Measurements from ENCODE around the gene ABHD5.
A peak's percentile ranks its signal among the peaks of the same experiment; 100 is the strongest.

ABHD5 gene

DNA sequence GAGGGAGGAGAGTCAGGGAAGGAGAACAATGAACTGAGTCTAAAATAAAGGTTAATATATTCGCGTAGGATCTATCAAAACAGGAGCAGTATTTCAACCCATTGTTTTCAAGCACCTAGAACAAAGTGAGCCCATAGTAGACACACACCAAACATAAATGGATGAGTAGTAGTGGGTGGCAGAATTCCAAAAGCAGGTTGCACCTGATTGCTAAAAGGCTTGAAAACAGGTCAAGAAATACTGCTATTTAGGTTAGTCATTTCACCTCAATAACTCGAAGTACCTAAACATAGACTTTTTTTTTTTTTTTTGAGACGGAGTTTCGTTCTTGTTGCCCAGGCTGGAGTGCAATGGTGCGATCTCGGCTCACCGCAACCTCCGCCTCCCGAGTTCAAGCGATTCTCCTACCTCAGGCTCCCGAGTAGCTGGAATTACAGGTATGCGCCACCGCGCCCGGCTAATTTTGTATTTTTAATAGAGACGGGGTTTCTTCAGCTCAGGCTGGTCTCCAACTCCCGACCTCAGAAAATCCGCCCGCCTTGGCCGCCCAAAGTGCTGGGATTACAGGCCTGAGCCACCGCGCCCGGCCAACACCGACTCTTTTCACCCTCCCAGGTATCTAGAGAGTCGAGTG, 855 bp upstream of the ABHD5 start:
- H3K27me3 Mint-ChIP-seq = no peaks in the 10 kb centered on the region
- peaks cover 15 to 27% of the 10 kb centered on the region in 2 donors for H3K4me1 Mint-ChIP-seq (ENCODE audit: low read depth in 2 of 2)
- no peak for DNase-seq
- peak overlapping the region; percentile 85 to 88 for H3K4me3 Mint-ChIP-seq
- peaks cover 21% of the 10 kb centered on the region for H3K36me3 Mint-ChIP-seq (ENCODE audit: insufficient read depth)
- peak overlapping the region; percentile 94 to 96 for H3K27ac Mint-ChIP-seq
- ATAC-seq (replicated peaks) = no peak
- no peaks in the 10 kb centered on the region for H3K9me3 Mint-ChIP-seq

DNA sequence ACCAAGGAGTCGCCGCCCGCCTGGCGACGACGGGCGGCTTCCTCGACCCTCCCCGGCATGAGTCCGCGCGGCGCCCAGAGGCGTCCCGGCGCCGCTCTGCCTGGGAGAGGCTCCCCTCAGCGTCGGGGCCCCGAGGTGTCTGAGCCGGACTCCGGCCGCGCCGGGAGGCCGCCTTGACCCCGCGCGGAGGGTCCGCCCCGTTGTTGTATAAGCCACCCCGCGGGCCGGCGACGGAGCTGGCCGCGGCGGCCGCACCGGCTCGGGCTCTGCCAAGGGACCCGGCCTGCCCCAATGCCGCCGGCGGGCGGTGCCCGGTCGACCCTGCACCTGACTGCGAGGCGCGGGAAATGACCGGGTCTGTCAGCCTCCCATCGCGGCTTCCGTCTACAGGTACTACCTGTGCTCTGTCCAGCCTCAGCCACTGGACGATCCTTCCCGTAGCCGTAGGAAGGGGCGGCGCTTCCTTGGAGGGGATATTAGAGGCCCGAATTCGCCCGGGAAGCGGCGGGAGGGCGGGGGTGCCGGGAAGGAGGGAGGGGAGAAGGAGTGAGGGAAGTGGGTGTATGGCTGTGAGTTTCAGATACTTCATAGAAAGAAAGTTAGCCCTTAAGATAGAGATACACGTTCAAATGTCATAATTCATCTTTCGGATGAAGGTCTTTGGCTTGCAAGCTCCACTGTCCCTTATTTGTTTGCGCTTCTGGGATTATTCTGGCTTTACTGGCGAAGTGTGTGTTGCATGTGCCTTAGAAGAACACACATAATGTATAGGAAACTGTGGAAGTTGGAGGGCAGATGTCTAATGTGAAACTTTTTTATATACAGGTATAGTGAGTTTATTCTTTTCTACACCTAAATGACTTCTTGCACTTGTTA, 620 bp downstream of the ABHD5 start:
- DNase-seq (peak in 2 of 3 experiments; percentile 5 to 9), ATAC-seq (replicated peaks) (peak; percentile 20)
- Mint-ChIP-seq H3K4me3 (peak overlapping the region; percentile 85 to 88), H3K27me3 (no peaks in the 10 kb centered on the region), H3K27ac (peak overlapping the region; percentile 94 to 96), H3K9me3 (no peaks in the 10 kb centered on the region), H3K36me3 (ENCODE audit: insufficient read depth) (peaks cover 19% of the 10 kb centered on the region), H3K4me1 (ENCODE audit: low read depth in 2 of 2) (peaks cover 15 to 27% of the 10 kb centered on the region in 2 donors)

DNA sequence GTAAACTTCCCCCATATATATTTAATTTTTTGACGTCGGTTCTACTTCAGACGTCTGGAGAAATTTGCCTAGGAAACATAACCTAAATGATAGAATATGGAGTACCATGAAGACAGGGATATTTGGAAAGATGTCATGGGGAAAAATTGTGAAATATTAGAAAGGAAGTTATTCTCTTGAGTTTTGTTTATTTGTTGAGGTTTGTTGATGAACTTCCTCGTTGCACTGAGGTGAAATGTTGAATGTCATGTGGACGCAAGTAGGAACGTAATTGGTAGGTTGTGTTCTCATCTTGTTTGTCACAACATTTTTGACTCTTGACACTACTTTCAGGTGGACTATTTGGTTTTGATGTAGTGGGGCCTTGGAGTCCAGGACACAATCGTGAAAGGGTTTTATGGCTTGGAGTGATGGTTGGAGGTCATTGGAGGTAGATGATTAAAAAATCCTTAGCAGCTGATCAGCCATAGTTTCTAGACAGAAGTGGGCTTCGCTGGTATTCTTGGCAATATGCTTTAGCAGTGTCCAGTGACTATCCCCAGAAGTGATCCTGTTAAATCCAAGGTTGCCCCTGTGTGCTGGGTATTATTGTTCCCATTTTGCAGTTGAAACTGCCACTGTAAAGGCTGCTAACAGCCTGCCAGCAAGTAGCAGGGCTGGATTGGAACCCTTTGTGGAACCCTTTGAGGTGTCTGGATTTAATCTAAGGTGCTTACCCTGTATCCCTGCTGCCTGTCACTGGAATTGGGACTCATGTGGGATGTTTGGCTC, 1.5 kb downstream of the ABHD5 start:
- no peaks in the 10 kb centered on the region for H3K9me3 Mint-ChIP-seq
- H3K36me3 Mint-ChIP-seq (ENCODE audit: insufficient read depth) = peaks cover 18% of the 10 kb centered on the region
- no peak for ATAC-seq (replicated peaks)
- H3K27ac Mint-ChIP-seq = peak overlapping the region; percentile 77 to 96
- DNase-seq = no peak
- peaks cover 15 to 27% of the 10 kb centered on the region in 2 donors for H3K4me1 Mint-ChIP-seq (ENCODE audit: low read depth in 2 of 2)
- no peaks in the 10 kb centered on the region for H3K27me3 Mint-ChIP-seq
- peak overlapping the region; percentile 79 to 88 for H3K4me3 Mint-ChIP-seq

DNA sequence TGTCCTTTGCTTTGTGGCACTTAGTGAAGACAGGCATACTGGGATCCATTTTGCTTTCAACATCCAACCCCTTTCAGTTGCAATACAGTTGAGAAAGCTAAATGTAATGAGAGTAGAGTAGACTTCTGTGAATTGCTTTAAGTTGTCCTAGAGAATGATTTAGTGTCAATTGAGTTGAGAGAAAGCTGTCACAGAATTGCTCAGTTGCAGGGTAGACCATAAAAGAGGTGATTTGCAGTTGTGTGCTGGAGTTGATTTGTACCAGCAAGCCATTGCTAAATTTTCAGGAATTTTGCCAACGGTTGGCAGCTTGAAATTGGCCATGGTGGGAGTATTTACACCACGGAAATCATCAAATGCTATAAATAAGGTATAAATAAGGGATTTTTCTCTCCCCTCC, 2.2 kb downstream of the ABHD5 start:
- Mint-ChIP-seq H3K4me3 (no peak overlapping the region), H3K27ac (no peak overlapping the region), H3K9me3 (no peaks in the 10 kb centered on the region), H3K36me3 (ENCODE audit: insufficient read depth) (peaks cover 18% of the 10 kb centered on the region), H3K4me1 (ENCODE audit: low read depth in 2 of 2) (peaks cover 15 to 27% of the 10 kb centered on the region in 2 donors), H3K27me3 (no peaks in the 10 kb centered on the region)
- DNase-seq = no peak
- no peak for ATAC-seq (replicated peaks)

DNA sequence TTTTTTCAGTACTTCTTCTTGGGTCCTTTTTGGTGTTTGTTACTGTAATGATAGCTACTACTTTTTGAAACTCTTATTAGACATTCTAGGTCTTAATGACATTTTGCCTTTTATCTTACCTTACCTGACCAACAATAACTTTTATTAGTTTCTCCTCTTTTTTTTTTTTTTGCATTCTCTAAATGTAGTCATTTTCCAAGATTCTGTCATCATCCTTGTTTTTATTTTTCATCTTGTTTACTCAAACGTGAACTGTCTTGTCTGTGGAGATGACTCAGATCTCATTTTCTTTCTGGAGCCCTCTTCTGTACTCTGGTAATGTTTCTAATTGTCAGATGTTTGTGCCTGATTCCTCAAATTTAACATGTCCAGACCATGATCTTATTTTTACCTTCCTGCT, 2.9 kb downstream of the ABHD5 start:
- ATAC-seq (replicated peaks) (no peak), DNase-seq (no peak)
- no peaks in the 10 kb centered on the region for H3K9me3 Mint-ChIP-seq
- H3K36me3 Mint-ChIP-seq (ENCODE audit: insufficient read depth) = peaks cover 18% of the 10 kb centered on the region
- no peaks in the 10 kb centered on the region for H3K27me3 Mint-ChIP-seq
- H3K4me3 Mint-ChIP-seq = no peak overlapping the region
- H3K4me1 Mint-ChIP-seq (ENCODE audit: low read depth in 2 of 2) = peaks cover 15 to 31% of the 10 kb centered on the region in 2 donors
- H3K27ac Mint-ChIP-seq = no peak overlapping the region

DNA sequence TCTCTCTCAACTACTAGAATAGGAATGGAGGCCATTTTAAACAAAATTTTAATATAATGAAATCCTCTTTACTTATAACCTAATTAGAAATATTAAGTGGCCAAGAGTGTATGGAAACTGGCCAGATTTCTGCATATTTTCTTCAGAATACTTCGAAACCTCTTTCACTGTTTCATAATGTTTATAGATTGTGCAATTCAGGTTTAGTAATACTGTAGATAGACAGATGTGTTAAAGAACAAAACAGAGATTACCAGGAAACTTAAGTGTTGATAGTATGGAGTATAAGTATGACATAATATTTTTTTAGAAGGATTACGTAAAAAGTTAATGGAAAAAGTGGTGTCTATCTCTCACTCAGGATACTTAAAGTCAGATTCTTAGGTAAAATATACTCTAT, 4.7 kb downstream of the ABHD5 start:
- Mint-ChIP-seq H3K27me3 (no peaks in the 10 kb centered on the region), H3K36me3 (ENCODE audit: insufficient read depth) (peaks cover 14% of the 10 kb centered on the region), H3K27ac (no peak overlapping the region), H3K4me1 (ENCODE audit: low read depth in 2 of 2) (peaks cover 13 to 28% of the 10 kb centered on the region in 2 donors), H3K9me3 (no peaks in the 10 kb centered on the region), H3K4me3 (no peak overlapping the region)
- DNase-seq (no peak), ATAC-seq (replicated peaks) (no peak)

DNA sequence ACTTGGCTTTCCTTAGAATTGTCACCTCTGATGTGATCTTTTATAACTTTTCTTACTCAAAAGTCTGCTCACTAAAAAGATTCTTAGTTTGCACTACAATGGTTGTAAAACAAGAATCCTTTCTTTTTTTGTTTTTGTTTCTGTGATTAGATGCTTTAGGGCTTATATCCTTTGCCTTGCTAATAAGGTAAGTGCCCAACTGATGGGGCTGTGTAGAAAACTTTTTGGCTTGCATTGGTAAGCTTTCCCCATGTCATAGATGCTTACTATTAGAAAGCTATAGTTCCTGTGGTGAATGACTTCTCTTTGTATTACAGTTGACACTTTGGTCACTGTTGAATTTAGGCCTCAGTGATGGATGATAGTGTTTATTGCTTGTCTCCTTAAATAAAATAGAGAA, 5.1 kb downstream of the ABHD5 start:
- no peaks in the 10 kb centered on the region for H3K27me3 Mint-ChIP-seq
- no peak overlapping the region for H3K4me3 Mint-ChIP-seq
- H3K4me1 Mint-ChIP-seq (ENCODE audit: low read depth in 2 of 2) = peaks cover 12 to 24% of the 10 kb centered on the region in 2 donors
- peaks cover 10% of the 10 kb centered on the region for H3K36me3 Mint-ChIP-seq (ENCODE audit: insufficient read depth)
- DNase-seq (no peak), ATAC-seq (replicated peaks) (no peak)
- no peaks in the 10 kb centered on the region for H3K9me3 Mint-ChIP-seq
- H3K27ac Mint-ChIP-seq = no peak overlapping the region

DNA sequence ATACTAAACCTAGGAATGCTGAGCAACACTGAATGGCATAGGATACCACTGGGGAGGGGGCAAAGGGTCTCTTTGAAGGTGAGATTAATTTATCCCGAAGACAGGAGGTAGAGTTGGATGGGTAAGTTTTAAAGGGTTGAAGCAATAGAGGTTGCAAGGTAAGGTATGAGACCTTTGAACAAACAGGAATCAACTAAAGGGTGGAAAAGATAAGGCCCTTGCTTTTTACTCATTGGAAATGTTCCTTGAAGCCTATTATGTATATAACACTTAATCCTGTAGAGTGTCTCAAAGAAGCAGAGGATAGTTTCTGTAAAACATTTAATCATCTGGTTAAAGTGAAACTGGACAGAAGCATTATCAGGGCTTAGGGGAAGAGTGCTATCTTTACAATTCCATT, 5.7 kb downstream of the ABHD5 start:
- Mint-ChIP-seq H3K9me3 (no peaks in the 10 kb centered on the region), H3K4me1 (ENCODE audit: low read depth in 2 of 2) (peaks cover 12 to 24% of the 10 kb centered on the region in 2 donors), H3K27ac (no peak overlapping the region), H3K4me3 (no peak overlapping the region), H3K27me3 (no peaks in the 10 kb centered on the region), H3K36me3 (ENCODE audit: insufficient read depth) (peaks cover 6% of the 10 kb centered on the region)
- no peak for DNase-seq
- ATAC-seq (replicated peaks) = no peak

DNA sequence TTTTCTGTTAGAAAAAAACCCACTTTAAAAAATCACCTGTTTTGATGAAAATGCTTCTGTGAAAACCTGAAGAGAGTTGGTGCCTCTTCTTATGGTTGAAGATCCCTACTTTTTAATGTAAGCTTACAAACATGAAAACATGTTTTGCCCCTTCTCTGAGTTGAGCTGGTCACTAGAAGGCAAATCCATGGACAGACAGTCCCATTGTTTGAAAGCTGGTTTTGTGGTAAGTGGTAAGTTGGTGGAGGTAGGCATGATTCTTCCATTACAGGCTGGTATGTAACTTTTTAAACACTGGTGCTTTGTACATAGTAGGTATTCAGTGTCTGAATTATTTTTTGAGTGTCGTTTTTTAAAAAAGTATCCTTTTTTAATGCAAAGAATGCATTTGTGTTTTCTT, 6.1 kb downstream of the ABHD5 start:
- no peak for DNase-seq
- Mint-ChIP-seq H3K4me3 (no peak overlapping the region), H3K36me3 (ENCODE audit: insufficient read depth) (peaks cover 1% of the 10 kb centered on the region), H3K9me3 (no peaks in the 10 kb centered on the region), H3K27me3 (no peaks in the 10 kb centered on the region), H3K27ac (no peak overlapping the region), H3K4me1 (ENCODE audit: low read depth in 2 of 2) (peaks cover 8 to 20% of the 10 kb centered on the region in 2 donors)
- no peak for ATAC-seq (replicated peaks)

DNA sequence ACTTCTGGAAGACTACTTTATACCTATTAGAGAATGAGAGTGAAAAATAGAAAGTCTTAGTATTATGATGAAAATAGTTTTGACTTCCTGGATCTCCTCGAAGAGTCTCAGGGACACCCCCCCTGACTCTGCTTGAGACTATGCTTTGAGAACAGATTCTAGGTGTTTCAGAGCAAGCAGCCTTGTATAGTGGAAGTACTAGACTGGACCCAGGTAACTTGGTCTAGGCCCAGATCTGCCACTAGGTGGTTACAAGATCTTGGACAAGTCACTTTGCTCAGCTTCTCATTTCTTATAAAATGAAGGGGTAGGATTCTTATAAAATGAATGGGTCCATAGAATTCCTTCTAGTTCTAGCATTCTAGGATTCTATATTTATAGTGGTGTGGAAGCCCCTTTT, 9.1 kb downstream of the ABHD5 start:
- Mint-ChIP-seq H3K9me3 (no peaks in the 10 kb centered on the region), H3K27me3 (no peaks in the 10 kb centered on the region), H3K27ac (no peak overlapping the region), H3K36me3 (ENCODE audit: insufficient read depth) (peaks cover 9% of the 10 kb centered on the region), H3K4me1 (ENCODE audit: low read depth in 2 of 2) (peaks cover 0 to 4% of the 10 kb centered on the region in 2 donors), H3K4me3 (no peak overlapping the region)
- DNase-seq = no peak
- ATAC-seq (replicated peaks) = peak; percentile 33

DNA sequence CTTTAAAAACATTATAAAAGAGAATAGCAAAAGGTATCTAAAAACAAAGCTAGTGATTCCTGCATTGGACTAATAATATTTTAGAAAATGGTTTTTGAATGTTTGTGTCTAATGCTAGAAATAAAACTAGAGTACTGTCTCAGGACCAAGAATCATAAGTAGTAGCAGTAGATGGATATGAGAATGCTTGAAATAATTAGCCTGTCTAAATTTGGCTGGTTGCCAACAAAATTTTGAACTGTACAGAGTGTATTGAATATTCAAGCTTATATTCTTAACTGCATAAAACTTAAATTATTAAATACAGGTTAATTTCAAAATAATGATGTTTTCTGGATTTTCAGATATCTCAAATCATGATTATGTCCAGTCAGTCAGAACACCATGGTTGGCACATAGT, 14.0 kb downstream of the ABHD5 start:
- ATAC-seq (replicated peaks) = no peak
- no peaks in the 10 kb centered on the region for H3K4me1 Mint-ChIP-seq (ENCODE audit: low read depth in 2 of 2)
- H3K27me3 Mint-ChIP-seq = no peaks in the 10 kb centered on the region
- no peak overlapping the region for H3K4me3 Mint-ChIP-seq
- DNase-seq = no peak
- H3K27ac Mint-ChIP-seq = no peak overlapping the region
- peaks cover 12% of the 10 kb centered on the region for H3K36me3 Mint-ChIP-seq (ENCODE audit: insufficient read depth)
- H3K9me3 Mint-ChIP-seq = no peaks in the 10 kb centered on the region

DNA sequence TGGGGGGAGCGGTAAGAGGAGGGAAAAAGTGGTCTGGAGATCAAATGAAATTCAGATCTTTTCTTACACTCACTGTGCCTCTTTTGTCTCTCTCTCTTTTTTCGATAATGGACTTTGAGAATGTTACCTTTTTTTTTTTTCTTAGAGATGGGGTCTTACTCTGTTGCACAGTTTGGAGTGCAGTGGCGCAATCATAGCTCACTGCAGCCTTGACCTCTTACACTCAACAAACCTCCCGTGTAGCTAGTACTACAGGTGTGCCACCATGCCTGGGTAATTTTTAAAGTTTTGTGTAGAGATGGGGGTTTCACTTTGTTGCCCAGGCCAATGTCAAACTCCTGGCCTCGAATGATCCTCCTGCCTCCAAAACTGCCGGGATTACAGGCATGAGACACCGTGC, 15.6 kb downstream of the ABHD5 start:
- H3K36me3 Mint-ChIP-seq (ENCODE audit: insufficient read depth) = peaks cover 12% of the 10 kb centered on the region
- H3K4me1 Mint-ChIP-seq (ENCODE audit: low read depth in 2 of 2) = no peaks in the 10 kb centered on the region
- no peaks in the 10 kb centered on the region for H3K27me3 Mint-ChIP-seq
- ATAC-seq (replicated peaks) = no peak
- DNase-seq = no peak
- H3K27ac Mint-ChIP-seq = no peak overlapping the region
- H3K9me3 Mint-ChIP-seq = no peaks in the 10 kb centered on the region
- H3K4me3 Mint-ChIP-seq = no peak overlapping the region

DNA sequence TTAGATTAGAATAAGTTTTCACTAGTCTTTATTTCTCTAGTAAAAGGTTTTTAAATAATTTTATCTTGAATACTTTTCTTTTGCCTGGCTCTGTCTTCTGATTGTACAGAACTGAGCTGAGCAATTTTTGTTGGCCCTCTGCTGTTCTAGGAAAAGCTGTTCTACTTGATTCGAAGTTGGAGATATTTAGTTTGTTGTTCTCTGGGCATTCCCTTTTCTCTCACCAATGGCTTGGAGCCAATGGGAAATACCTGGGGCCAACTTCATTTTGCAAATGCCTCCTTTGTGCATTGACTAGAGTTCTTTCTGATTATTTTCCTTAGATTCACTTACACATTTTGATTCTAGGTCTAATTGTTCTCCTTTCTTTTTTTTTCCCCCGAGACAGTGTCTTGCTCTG, 16.5 kb downstream of the ABHD5 start:
- H3K9me3 Mint-ChIP-seq = no peaks in the 10 kb centered on the region
- no peak overlapping the region for H3K4me3 Mint-ChIP-seq
- no peaks in the 10 kb centered on the region for H3K4me1 Mint-ChIP-seq (ENCODE audit: low read depth in 2 of 2)
- H3K27ac Mint-ChIP-seq = no peak overlapping the region
- ATAC-seq (replicated peaks) (no peak), DNase-seq (no peak)
- peaks cover 15% of the 10 kb centered on the region for H3K36me3 Mint-ChIP-seq (ENCODE audit: insufficient read depth)
- H3K27me3 Mint-ChIP-seq = no peaks in the 10 kb centered on the region

All from effector memory CD8-positive, alpha-beta T cell (primary cell).